Aorta (tissue), 5 donors: ENCODE measurements around the gene RAI1. TPM values are rescaled to one million over a fixed set of nuclear protein-coding genes. Genes with fewer than 3 reads are reported as not detected.

Source experiments
- ATAC-seq: fragments of 200-7000 bp; cut with Tn5 transposase; one replicate; pipeline ENCODE4 v1.9.1; 2022; ENCODE audit warnings: moderate library complexity; ENCODE audit not compliant: low FRiP score
- DNase-seq, 2 donors: peaks; one replicate each; pipeline ENCODE4 v3.0.0-alpha.2; 2020
- H3K27ac ChIP-seq, 2 donors: one replicate each; pipeline ENCODE4 v1.5.1; 2013; ENCODE audit warnings: low read length in 2 of 2, mild to moderate bottlenecking in 2 of 2, moderate library complexity in 2 of 2, control low read depth in 1 of 2, inconsistent platforms in 1 of 2, low read depth in 1 of 2
- H3K27me3 ChIP-seq, 2 donors: one replicate each; pipeline ENCODE4 v1.6.1; 2013; ENCODE audit warnings: control low read depth in 1 of 2, low read length in 1 of 2, mild to moderate bottlenecking in 1 of 2, moderate library complexity in 1 of 2; ENCODE audit not compliant: insufficient read depth in 2 of 2, control insufficient read depth in 1 of 2
- H3K36me3 ChIP-seq, 2 donors: one replicate each; pipeline ENCODE4 v1.6.1; 2013; ENCODE audit warnings: control low read depth in 1 of 2, low read length in 1 of 2, mild to moderate bottlenecking in 1 of 2; ENCODE audit not compliant: insufficient read depth in 2 of 2, control insufficient read depth in 1 of 2
- H3K4me1 ChIP-seq, 2 donors: one replicate each; pipeline ENCODE4 v1.6.1; 2013; ENCODE audit warnings: low read length in 2 of 2, control low read depth in 1 of 2, mild to moderate bottlenecking in 1 of 2, moderate library complexity in 1 of 2; ENCODE audit not compliant: insufficient read depth in 2 of 2, control insufficient read depth in 1 of 2
- H3K4me3 ChIP-seq, 2 donors: one replicate each; pipeline ENCODE4 v1.5.1; 2013; ENCODE audit warnings: low read length in 2 of 2, control low read depth in 1 of 2, mild to moderate bottlenecking in 1 of 2
- H3K9me3 ChIP-seq: one replicate; pipeline ENCODE4 v1.6.1; 2013; ENCODE audit warnings: mild to moderate bottlenecking, low read length; ENCODE audit not compliant: control insufficient read depth
- WGBS, 2 donors: extraction: QIAGEN DNeasy Blood & Tissue Kit; methylation state at CpG; one replicate each; pipeline ENCODE4 v1.1.7; 2013; 5-methylcytosine and 5-hydroxymethylcytosine counted together
- intact Hi-C, 2 donors: fragments of 100-400 bp; cut with DNase I; formaldehyde crosslinking; loops; one replicate each; pipeline versions ENCODE4 v1.14.2 to v1.15.0; 2022
- polyA plus RNA-seq, 2 donors: library from polyadenylated mRNA; stranded (reverse); fragments of 200-250 nt; gene quantifications; one replicate each; pipeline ENCODE4 v1.2.3, GENCODE V29; 2013
- total RNA-seq, 2 donors: library from RNA; stranded (reverse); fragmentation: NEBNext Ultra II Directional; extraction: Animal tissue kit (Norgen Biotek cat#: 25700); gene quantifications; one replicate each; pipeline ENCODE4 v1.2.1, GENCODE V29; 2021
- donor health status: healthy with polysubstance abuse.
- donor health status: Bipolar disorder and iron deficiency.
- donor health status: DM: no; HTN: no; CAD: no.
- donor health status: DM: no; HTN: no; CAD: no.
- donor health status: DM: yes; HTN: yes; CAD: no.

Gene RAI1
- total and polyA plus RNA-seq, 4 donors, result 2.0 to 35.8 (median 15.4) TPM

DNA sequence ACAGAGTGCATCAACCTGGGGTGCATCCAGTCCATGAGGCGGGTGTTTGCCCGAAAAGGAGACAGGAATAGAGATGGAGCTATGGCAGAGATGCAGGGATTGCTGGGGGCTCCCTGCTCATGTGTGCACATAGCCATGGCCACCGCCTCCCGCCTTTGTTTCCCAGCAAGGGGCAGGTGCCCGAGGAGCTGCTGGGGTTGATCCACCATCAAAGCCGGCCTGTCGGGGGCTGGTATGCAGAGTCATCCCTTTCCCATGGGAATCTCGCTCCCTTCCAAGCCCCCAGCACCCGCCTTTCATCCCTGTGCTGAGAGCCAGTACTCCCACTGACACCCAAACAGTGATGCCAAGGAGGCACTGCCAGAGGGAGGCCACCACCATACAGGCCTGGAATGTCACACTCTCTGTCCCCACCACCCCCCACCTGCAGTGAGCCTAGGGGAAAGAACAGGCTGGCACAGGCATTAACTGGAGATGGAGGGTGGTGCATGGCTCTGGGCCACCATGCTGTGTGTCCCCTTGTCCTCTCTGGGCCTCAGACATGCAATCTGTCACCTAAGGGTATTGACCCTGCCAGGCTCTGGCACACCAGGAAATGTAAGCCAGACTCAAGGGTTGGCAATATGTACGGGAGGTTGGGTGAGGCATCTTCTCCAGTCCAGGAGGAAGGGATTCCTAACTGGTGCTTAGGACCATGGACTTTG, 90.4 kb downstream of the RAI1 start:
- intact Hi-C loops, result loop anchor here (5.0 to 10.0 kb wide), 2 partner anchors 94 to 263 kb away; partner anchors contain the start of genes ATPAF2 (in 1 of the 2) and GID4 (in 1 of the 2)
- no peaks in the 10 kb centered on the region for H3K4me1 ChIP-seq
- ATAC-seq, result no peak

DNA sequence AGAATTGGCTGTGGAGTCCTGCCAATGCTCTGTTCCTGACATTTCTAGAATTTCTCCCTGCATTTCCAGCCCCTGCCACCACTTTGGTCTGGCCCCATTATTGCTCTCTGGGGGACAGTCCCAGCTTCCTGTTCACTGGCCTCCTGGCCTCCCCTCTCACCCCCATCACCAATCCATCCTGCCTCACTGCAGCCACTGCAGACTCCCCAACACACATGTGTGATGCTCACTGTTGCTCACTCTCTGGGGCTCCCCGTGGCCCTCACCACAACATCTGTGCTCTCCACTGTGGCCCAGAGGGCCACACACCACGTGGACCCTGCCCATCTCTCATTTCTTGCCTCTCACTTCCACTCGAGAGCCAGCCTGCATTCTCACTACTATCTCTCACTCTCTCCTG, 91.0 kb downstream of the RAI1 start:
- H3K27ac ChIP-seq, result no peak overlapping the region
- no peak overlapping the region for H3K4me3 ChIP-seq
- H3K27me3 ChIP-seq, result no peaks in the 10 kb centered on the region
- H3K36me3 ChIP-seq, result no peaks in the 10 kb centered on the region
- H3K9me3 ChIP-seq, result no peaks in the 10 kb centered on the region
- intact Hi-C loops, result loop anchor here (5.0 to 10.0 kb wide), 2 partner anchors 95 to 263 kb away; partner anchors contain the start of genes ATPAF2 (in 1 of the 2) and GID4 (in 1 of the 2)
- no peaks in the 10 kb centered on the region for H3K4me1 ChIP-seq
- DNase-seq (no peak), ATAC-seq (no peak)
- 72 to 76% methylated on average over 3 of the region's 3 CpGs for whole genome bisulfite sequencing, 2 donors

More for the DNA sequence above, 90.4 kb downstream of the RAI1 start:
- H3K27me3 ChIP-seq, result no peaks in the 10 kb centered on the region
- H3K36me3 ChIP-seq, result no peaks in the 10 kb centered on the region
- no peak overlapping the region for H3K27ac ChIP-seq
- DNase-seq, result no peak
- H3K9me3 ChIP-seq, result no peaks in the 10 kb centered on the region
- no peak overlapping the region for H3K4me3 ChIP-seq
- 92% methylated on average over 10 of the region's 10 CpGs for WGBS, 2 donors

DNA sequence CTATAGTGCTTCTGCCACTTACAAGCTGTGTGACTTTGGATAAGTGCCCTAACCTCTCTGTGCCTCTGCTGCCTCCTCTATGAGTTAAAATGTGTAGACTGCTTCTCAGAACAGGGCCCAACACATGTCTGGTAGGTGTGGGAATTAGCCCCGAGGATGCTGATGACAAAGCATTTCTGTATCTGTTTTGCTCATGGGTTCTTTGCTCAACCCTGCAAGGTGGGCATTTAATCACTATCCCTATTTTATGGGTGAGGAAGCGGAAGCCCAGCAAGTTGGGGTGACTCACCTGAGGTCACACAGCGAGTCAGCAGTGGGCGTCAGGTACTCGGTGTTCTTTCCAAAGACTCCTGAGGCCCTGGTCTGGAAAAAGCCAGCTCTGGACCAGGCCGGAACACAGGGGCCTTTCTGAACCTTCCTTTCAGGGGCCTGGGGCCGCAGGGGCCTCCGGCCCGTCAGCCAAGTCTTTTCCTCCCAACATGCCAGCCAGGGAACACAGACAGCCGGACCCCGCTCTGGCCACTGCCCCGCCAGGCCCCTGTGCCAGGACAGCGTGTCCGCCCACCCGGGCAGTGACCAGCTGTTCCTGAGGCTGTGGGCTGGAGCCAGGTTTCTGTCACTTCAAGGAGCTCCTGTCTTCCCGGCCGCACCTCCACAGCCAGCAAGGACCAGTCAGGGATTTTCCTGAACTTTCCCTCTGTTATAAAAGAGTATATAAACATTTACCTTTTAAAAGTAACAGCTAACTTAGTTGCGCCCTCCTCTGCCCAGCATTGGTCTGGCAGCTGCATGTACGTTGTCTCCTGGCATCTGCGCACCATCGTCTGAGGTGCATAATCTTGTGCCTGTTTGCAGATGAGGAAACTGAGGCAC, 93.0 kb downstream of the RAI1 start:
- H3K27ac ChIP-seq, result peak overlapping the region in 1 of 2 donors; percentile 28
- no peaks in the 10 kb centered on the region for H3K36me3 ChIP-seq
- ATAC-seq (no peak), DNase-seq (peak in 1 of 2 donors; percentile 62)
- no peaks in the 10 kb centered on the region for H3K4me1 ChIP-seq
- intact Hi-C loops, result loop anchor here (1.0 to 10.0 kb wide), 3 partner anchors 93 to 261 kb away; partner anchors contain the start of genes ATPAF2 (in 1 of the 2), GID4 (in 1 of the 2) and RAI1 (in 1 of the 2)
- H3K27me3 ChIP-seq, result no peaks in the 10 kb centered on the region
- H3K4me3 ChIP-seq, result no peak overlapping the region
- WGBS, 2 donors, result 15 to 18% methylated on average over 21 of the region's 21 CpGs
- H3K9me3 ChIP-seq, result no peaks in the 10 kb centered on the region

DNA sequence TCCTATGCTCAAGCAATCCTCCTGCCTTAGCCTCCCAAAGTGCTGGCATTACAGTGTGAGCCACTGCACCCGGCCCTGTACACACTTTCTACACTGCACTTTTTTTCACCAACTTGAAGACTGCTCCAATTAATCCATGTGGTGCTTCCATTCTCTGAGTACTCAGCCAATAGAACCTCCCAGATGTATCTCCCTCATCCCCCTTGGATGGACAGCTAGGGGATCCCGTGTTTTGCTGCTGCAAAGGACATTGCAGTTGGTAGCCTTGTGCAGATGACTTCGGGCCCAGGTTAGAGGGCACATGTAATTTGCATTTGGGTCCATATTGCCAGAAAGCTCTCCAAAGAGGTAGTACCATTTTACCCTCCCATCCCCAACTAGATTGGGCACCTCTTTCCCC, 95.6 kb downstream of the RAI1 start:
- DNase-seq (no peak), ATAC-seq (no peak)
- Histone ChIP-seq H3K36me3 (no peaks in the 10 kb centered on the region), H3K4me1 (no peaks in the 10 kb centered on the region), H3K27ac (no peak overlapping the region), H3K4me3 (no peak overlapping the region), H3K9me3 (no peaks in the 10 kb centered on the region), H3K27me3 (no peaks in the 10 kb centered on the region)
- 78 to 80% methylated on average over 3 of the region's 3 CpGs for WGBS, 2 donors
- intact Hi-C loops, result loop anchor here in 1 of 2 donors (10.0 kb wide), 1 partner anchor 258 kb away; the partner anchor contains the start of genes ATPAF2 and GID4

DNA sequence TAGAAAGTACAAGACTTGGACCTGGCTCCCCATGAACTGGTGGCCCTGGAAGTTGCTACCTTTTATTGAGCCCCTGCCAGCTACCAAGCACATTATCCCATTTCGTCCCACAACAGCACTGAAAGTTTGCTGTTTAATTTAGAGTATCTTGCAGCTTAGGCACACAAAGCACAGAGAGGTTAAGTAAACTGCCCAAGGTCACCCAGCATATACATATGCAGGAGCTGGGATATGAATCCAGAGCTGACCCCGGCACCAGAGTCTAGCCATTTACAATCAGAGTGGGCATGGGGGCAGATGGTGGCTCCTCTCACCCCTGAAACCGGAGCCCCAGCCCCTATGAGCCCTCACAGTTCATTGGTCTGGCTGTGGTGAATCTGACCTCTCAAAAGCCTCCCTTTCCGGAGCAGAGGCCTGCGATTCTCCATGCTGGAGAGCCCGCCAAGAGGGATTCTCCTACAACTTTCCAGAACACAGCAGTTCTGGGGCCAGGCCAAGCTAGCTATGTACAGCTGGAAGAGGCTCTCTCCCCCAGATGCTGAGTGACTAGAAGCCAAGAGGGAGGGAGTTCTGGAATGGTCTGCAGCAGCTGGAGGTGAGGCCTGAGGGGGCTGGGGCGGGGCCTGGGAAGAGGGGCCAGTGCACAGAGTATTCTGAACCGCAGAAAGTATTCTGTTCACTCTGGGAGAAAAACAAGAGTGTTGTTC, 97.2 kb downstream of the RAI1 start:
- ATAC-seq (no peak), DNase-seq (peak in 1 of 2 donors; percentile 74)
- WGBS, 2 donors, result 69 to 73% methylated on average over 8 of the region's 8 CpGs
- H3K27me3 ChIP-seq, result no peaks in the 10 kb centered on the region
- H3K4me3 ChIP-seq, result no peak overlapping the region
- no peaks in the 10 kb centered on the region for H3K9me3 ChIP-seq
- H3K27ac ChIP-seq, result no peak overlapping the region
- intact Hi-C loops, result loop anchor here in 1 of 2 donors (10.0 kb wide), 1 partner anchor 256 kb away; the partner anchor contains the start of genes ATPAF2 and GID4
- no peaks in the 10 kb centered on the region for H3K4me1 ChIP-seq
- H3K36me3 ChIP-seq, result no peaks in the 10 kb centered on the region

DNA sequence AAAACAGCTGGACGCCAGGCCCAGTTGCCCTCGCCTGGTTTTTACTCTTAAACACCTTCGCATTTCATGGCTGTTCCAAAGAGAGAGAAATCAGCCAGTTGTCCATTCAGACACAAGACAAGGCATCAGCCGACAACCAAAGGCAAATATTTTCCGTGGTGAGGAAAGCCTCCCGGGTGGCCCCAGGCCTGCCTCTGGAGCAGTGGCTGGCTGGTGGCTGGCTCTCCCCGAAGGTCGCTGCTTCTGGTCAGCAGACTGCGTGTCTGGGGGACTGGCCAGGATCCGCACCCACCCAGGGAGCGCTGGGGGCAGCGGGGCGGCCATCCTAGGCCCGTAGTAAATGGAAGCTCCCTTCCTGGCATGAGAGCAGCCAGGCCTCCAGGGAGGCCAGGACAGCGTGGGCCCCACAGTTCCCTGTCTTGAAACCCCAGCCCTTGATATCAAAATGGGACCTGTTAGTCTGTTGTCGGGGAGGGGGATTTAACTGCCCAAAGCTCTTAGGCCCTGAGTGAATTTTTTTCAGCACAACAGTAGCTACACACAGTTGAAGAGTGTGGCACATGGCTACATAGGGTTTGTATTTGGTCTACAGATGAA, 97.9 kb downstream of the RAI1 start:
- no peaks in the 10 kb centered on the region for H3K27me3 ChIP-seq
- peak overlapping the region in 1 of 2 donors; percentile 11 for H3K27ac ChIP-seq
- intact Hi-C loops, result loop anchor here in 1 of 2 donors (10.0 kb wide), 1 partner anchor 256 kb away; the partner anchor contains the start of genes ATPAF2 and GID4
- H3K4me3 ChIP-seq, result no peak overlapping the region
- 73 to 76% methylated on average over 16 of the region's 16 CpGs for WGBS, 2 donors
- no peaks in the 10 kb centered on the region for H3K4me1 ChIP-seq
- DNase-seq (no peak), ATAC-seq (no peak)
- no peaks in the 10 kb centered on the region for H3K36me3 ChIP-seq
- no peaks in the 10 kb centered on the region for H3K9me3 ChIP-seq

DNA sequence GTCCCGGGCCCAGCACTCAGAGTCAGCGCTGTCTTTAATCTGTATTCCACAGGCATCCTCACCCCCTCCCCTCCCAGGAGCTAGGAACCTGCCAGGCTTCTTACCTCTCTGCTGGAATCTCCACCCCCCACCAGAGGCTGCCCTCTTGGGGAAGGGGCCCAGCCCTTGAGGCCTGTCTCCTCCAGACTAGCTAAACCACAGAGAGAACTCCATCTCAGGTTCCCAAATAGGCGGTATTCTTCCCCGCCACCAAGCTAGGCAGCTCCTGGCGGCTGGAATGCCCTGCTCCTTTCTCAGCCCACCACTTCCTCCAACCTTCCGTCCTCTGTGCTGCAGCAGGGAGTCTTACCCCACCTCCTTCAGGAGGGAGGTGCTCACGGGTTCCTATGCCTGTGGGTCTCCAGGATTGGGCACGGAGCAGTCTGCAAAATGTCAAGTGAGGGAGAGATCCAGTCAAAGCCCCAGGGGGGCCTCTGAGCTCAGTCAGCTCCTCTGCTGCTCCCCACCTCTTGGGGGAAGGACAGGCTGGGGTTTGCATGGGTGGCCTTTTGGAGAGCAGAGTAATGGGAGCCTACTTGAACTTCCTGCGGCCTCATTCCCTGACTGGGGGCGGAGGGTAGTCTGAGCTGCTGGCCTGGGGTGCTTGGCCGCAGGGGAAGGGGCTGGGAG, 99.8 kb downstream of the RAI1 start:
- DNase-seq (no peak), ATAC-seq (no peak)
- no peak overlapping the region for H3K4me3 ChIP-seq
- WGBS, 2 donors, result 19 to 26% methylated on average over 11 of the region's 11 CpGs
- no peaks in the 10 kb centered on the region for H3K27me3 ChIP-seq
- no peaks in the 10 kb centered on the region for H3K4me1 ChIP-seq
- H3K27ac ChIP-seq, result peak overlapping the region in 1 of 2 donors; percentile 41
- no peaks in the 10 kb centered on the region for H3K36me3 ChIP-seq
- intact Hi-C loops, result no loop called here
- H3K9me3 ChIP-seq, result no peaks in the 10 kb centered on the region
